HuH-7 (cell line): ENCODE measurements around the gene TMEM170A.

Source experiments
- DNase-seq: peaks from one replicate; pipeline ENCODE4 v3.0.0; 2011; ENCODE audit warnings: low spot score

The TMEM170A gene

GRCh38 chr16:75401691-75402090, 62.8 kb downstream of the TMEM170A start:
- DNase-seq = no peak

GRCh38 chr16:75398333-75398732, 66.2 kb downstream of the TMEM170A start:
- no peak for DNase-seq

DNA sequence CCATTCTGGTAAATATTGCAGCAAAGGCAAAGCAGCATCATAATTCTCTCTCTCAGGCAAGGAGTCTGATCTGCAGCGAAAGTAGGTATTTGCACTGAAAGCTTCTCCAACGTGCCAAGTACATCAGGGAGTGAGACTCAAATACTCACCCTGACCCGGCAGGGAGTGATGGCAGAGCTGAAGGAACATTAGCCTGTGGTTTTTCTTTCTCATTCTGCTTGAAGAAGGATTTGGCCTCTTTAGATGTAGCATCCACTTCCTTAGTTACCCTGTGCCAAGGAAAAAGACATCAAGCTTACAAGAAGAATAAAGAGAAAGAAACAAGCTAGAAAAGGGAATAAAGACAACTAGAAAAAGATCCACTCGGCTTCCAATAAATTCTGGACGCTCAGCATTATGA, 69.5 kb downstream of the TMEM170A start:
- no peak for DNase-seq
